ENCODE results near the gene SLC6A12. TPM values are rescaled to one million over a fixed set of nuclear protein-coding genes. Genes with fewer than 3 reads are reported as not detected.
A peak's percentile ranks its signal among the peaks of the same experiment; 100 is the strongest.
"Not testable (repeated sequence)": the region's sequence is repeated elsewhere in the genome, so short reads cannot be mapped to it uniquely, and the experiment has no call there.

SLC6A12 gene
- total RNA-seq, 1 donor = not detected

GRCh38 chr12:220491-220890 lies 6.5 kb upstream of the SLC6A12 start:
- Histone ChIP-seq H3K27ac (ENCODE audit: low read depth, low read length) (no peak overlapping the region), H3K4me1 (ENCODE audit: insufficient read depth, low read length) (no peaks in the 10 kb centered on the region), H3K4me3 (ENCODE audit: insufficient read depth, low read length) (no peak overlapping the region), H2AFZ (ENCODE audit: low read length) (no peak overlapping the region), H3K9me3 (ENCODE audit: low read depth, low read length) (no peaks in the 10 kb centered on the region), H3K4me2 (ENCODE audit: insufficient read depth, low read length) (no peak overlapping the region), H4K20me1 (ENCODE audit: insufficient read depth, low read length) (no peaks in the 10 kb centered on the region), H3K27me3 (ENCODE audit: insufficient read depth, low read length) (peaks cover 14% of the 10 kb centered on the region), H3K79me2 (ENCODE audit: insufficient read depth, low read length) (no peaks in the 10 kb centered on the region), H3K36me3 (ENCODE audit: insufficient read depth, low read length) (no peaks in the 10 kb centered on the region)
- TF ChIP-seq CTCF (IDR thresholded peaks at IDR 0.05; ENCODE audit: extremely low read depth, low read depth, low read length) = no peak
- DNase-seq (ENCODE audit: insufficient read length, low spot score, missing footprints) = no peak

- peak; percentile 95 for DNase-seq (ENCODE audit: insufficient read length, low spot score, missing footprints)
- Histone ChIP-seq H3K4me3 (ENCODE audit: insufficient read depth, low read length) (no peak overlapping the region), H3K4me2 (ENCODE audit: insufficient read depth, low read length) (no peak overlapping the region), H3K27ac (ENCODE audit: low read depth, low read length) (no peak overlapping the region), H3K79me2 (ENCODE audit: insufficient read depth, low read length) (no peaks in the 10 kb centered on the region), H3K27me3 (ENCODE audit: insufficient read depth, low read length) (peaks cover 20% of the 10 kb centered on the region), H4K20me1 (ENCODE audit: insufficient read depth, low read length) (no peaks in the 10 kb centered on the region), H3K4me1 (ENCODE audit: insufficient read depth, low read length) (no peaks in the 10 kb centered on the region), H3K36me3 (ENCODE audit: insufficient read depth, low read length) (no peaks in the 10 kb centered on the region), H2AFZ (ENCODE audit: low read length) (no peak overlapping the region), H3K9me3 (ENCODE audit: low read depth, low read length) (no peaks in the 10 kb centered on the region)
- peak; percentile 68 for TF ChIP-seq CTCF (IDR thresholded peaks at IDR 0.05; ENCODE audit: extremely low read depth, low read depth, low read length)
These were observed 6.0 kb upstream of the SLC6A12 start for GRCh38 chr12:219891-220352.

- no peaks in the 10 kb centered on the region for H3K4me1 ChIP-seq (ENCODE audit: insufficient read depth, low read length)
- H3K36me3 ChIP-seq (ENCODE audit: insufficient read depth, low read length) = no peaks in the 10 kb centered on the region
- H2AFZ ChIP-seq (ENCODE audit: low read length) = no peak overlapping the region
- peak; percentile 66 for DNase-seq (ENCODE audit: insufficient read length, low spot score, missing footprints)
- H3K9me3 ChIP-seq (ENCODE audit: low read depth, low read length) = no peaks in the 10 kb centered on the region
- no peak for TF ChIP-seq CTCF (IDR thresholded peaks at IDR 0.05; ENCODE audit: extremely low read depth, low read depth, low read length)
- H3K4me2 ChIP-seq (ENCODE audit: insufficient read depth, low read length) = no peak overlapping the region
- H3K79me2 ChIP-seq (ENCODE audit: insufficient read depth, low read length) = no peaks in the 10 kb centered on the region
- peaks cover 26% of the 10 kb centered on the region for H3K27me3 ChIP-seq (ENCODE audit: insufficient read depth, low read length)
- H4K20me1 ChIP-seq (ENCODE audit: insufficient read depth, low read length) = no peaks in the 10 kb centered on the region
- H3K27ac ChIP-seq (ENCODE audit: low read depth, low read length) = no peak overlapping the region
- H3K4me3 ChIP-seq (ENCODE audit: insufficient read depth, low read length) = no peak overlapping the region
These were observed 5.0 kb upstream of the SLC6A12 start for GRCh38 chr12:218728-219590.

- Histone ChIP-seq H4K20me1 (ENCODE audit: insufficient read depth, low read length) (no peaks in the 10 kb centered on the region), H3K27ac (ENCODE audit: low read depth, low read length) (no peak overlapping the region), H3K79me2 (ENCODE audit: insufficient read depth, low read length) (no peaks in the 10 kb centered on the region), H3K4me1 (ENCODE audit: insufficient read depth, low read length) (no peaks in the 10 kb centered on the region), H3K9me3 (ENCODE audit: low read depth, low read length) (no peaks in the 10 kb centered on the region), H3K36me3 (ENCODE audit: insufficient read depth, low read length) (no peaks in the 10 kb centered on the region), H3K27me3 (ENCODE audit: insufficient read depth, low read length) (peaks cover 34% of the 10 kb centered on the region), H3K4me3 (ENCODE audit: insufficient read depth, low read length) (no peak overlapping the region), H3K4me2 (ENCODE audit: insufficient read depth, low read length) (no peak overlapping the region), H2AFZ (ENCODE audit: low read length) (no peak overlapping the region)
- DNase-seq (ENCODE audit: insufficient read length, low spot score, missing footprints) = peak; percentile 66
- no peak for TF ChIP-seq CTCF (IDR thresholded peaks at IDR 0.05; ENCODE audit: extremely low read depth, low read depth, low read length)
These were observed 4.3 kb upstream of the SLC6A12 start for GRCh38 chr12:218221-218620.

- H3K27ac ChIP-seq (ENCODE audit: low read depth, low read length); H4K20me1 ChIP-seq (ENCODE audit: insufficient read depth, low read length); H3K4me3 ChIP-seq (ENCODE audit: insufficient read depth, low read length); H3K4me2 ChIP-seq (ENCODE audit: insufficient read depth, low read length); H3K79me2 ChIP-seq (ENCODE audit: insufficient read depth, low read length); H2AFZ ChIP-seq (ENCODE audit: low read length); H3K36me3 ChIP-seq (ENCODE audit: insufficient read depth, low read length); H3K4me1 ChIP-seq (ENCODE audit: insufficient read depth, low read length); H3K9me3 ChIP-seq (ENCODE audit: low read depth, low read length): not testable (repeated sequence)
- peaks cover 40% of the 10 kb centered on the region for H3K27me3 ChIP-seq (ENCODE audit: insufficient read depth, low read length)
- DNase-seq (ENCODE audit: insufficient read length, low spot score, missing footprints) = peak; percentile 15
These were observed 3.1 kb upstream of the SLC6A12 start for GRCh38 chr12:217029-217428.
